ENCODE data around the gene TRIM45. TPM values are rescaled to one million over a fixed set of nuclear protein-coding genes. Genes with fewer than 3 reads are reported as not detected.

The TRIM45 gene
- total and polyA plus RNA-seq, 2 of the 4 experiments (the other 2 are of a cell fraction) = 2.0 to 5.1 TPM

GRCh38 chr1:117107364-117107763 is 14.2 kb downstream of the TRIM45 start:
- Histone ChIP-seq H3K9me1 (ENCODE audit: insufficient read depth, low read length) (no peaks in the 10 kb centered on the region), H3K9me3 (ENCODE audit: control insufficient read depth, insufficient read depth, low read length) (no peaks in the 10 kb centered on the region), H3K79me1 (ENCODE audit: low read depth in 1 of 2, low read length in 2 of 2) (no peaks in the 10 kb centered on the region), H3K36me3 (ENCODE audit: control insufficient read depth, insufficient read depth, low read length) (peaks cover 7% of the 10 kb centered on the region), H3K4me3 (ENCODE audit: insufficient read depth, low read depth, low read length) (no peak overlapping the region), H3K14ac (replicated peaks; ENCODE audit: low read depth, low read length) (no peak overlapping the region), H2AFZ (replicated peaks; ENCODE audit: low read length, poor library complexity) (no peak overlapping the region), H3K23ac (ENCODE audit: low read depth, low read length) (no peak overlapping the region), H3K18ac (ENCODE audit: low read depth, low read length) (no peak overlapping the region), H2BK5ac (ENCODE audit: low read depth, low read length, poor library complexity, severe bottlenecking) (no peak overlapping the region), H3K4me2 (ENCODE audit: low read depth, low read length) (no peak overlapping the region), H2AK9ac (replicated peaks; ENCODE audit: low read depth, low read length, poor library complexity) (no peak overlapping the region), H4K20me1 (ENCODE audit: insufficient read depth, low read length) (no peaks in the 10 kb centered on the region), H3K56ac (ENCODE audit: extremely low read depth, insufficient read depth, low read length) (no peak overlapping the region), H3K4me1 (ENCODE audit: control insufficient read depth, insufficient read depth, low read length) (no peaks in the 10 kb centered on the region), H2AK5ac (ENCODE audit: low read depth, low read length) (no peak overlapping the region), H2BK120ac (ENCODE audit: low read depth, low read length) (no peak overlapping the region), H3K27me3 (ENCODE audit: control insufficient read depth, insufficient read depth, low read length) (no peaks in the 10 kb centered on the region), H4K8ac (ENCODE audit: low read depth in 2 of 2, low read length in 2 of 2) (no peak overlapping the region), H4K91ac (ENCODE audit: insufficient read depth, low read depth, low read length) (no peak overlapping the region), H3K9ac (ENCODE audit: low read depth, low read length) (no peak overlapping the region), H4K5ac (ENCODE audit: low read depth, low read length) (no peak overlapping the region), H2BK15ac (ENCODE audit: low read depth, low read length) (no peak overlapping the region), H3K4ac (ENCODE audit: low read depth, low read length) (no peak overlapping the region), H2BK20ac (ENCODE audit: low read depth, low read length) (no peak overlapping the region), H3K27ac (ENCODE audit: insufficient read depth, low read length) (no peak overlapping the region)
- ATAC-seq (ENCODE audit: low read depth) (no peak), DNase-seq (no peak)
- dilution Hi-C loops (cut with HindIII; ENCODE audit: low sequenced_read_pairs, unreplicated experiment) (no loop called here), intact Hi-C loops (cut with micrococcal nuclease) (no loop called here), in situ Hi-C loops (cut with MboI; ENCODE audit: low sequenced_read_pairs) (no loop called here)
- ChIA-PET POLR2A (ENCODE audit: unreplicated experiment) (no interaction called here), CTCF (no interaction called here)
- TF ChIP-seq MXI1 (IDR thresholded peaks at IDR 0.05; ENCODE audit: borderline replicate concordance, low read depth, low read length) (no peak), RAD21 (IDR thresholded peaks at IDR 0.05; ENCODE audit: low read length) (no peak), CTCF (conservative IDR thresholded peaks at IDR 0.05; ENCODE audit: low read depth, low read length) (no peak), CHD1 (IDR thresholded peaks at IDR 0.05; ENCODE audit: low read depth, low read length) (no peak), FOS (IDR thresholded peaks at IDR 0.05; ENCODE audit: low read depth, low read length) (no peak), RCOR1 (IDR thresholded peaks at IDR 0.05; ENCODE audit: insufficient replicate concordance, low read length) (no peak), ELK1 (IDR thresholded peaks at IDR 0.05; ENCODE audit: borderline replicate concordance, low read depth, low read length) (no peak)
- no CpG with 5 or more reads among the region's 2 CpGs for WGBS, 2 experiments (ENCODE audit: extremely low coverage in 2 of 2, insufficient read length in 1 of 2)
- no TSS peak for BruUV-seq (replicated peaks)

All from IMR-90 (cell line).